Right cardiac atrium (tissue), 5 donors: ENCODE measurements around the gene GIMD1. TPM values are rescaled to one million over a fixed set of nuclear protein-coding genes. Genes with fewer than 3 reads are reported as not detected.

Source experiments
- ATAC-seq, 2 donors: fragments of 200-7000 bp; cut with Tn5 transposase; one replicate each; pipeline versions ENCODE4 v1.8.0 to v1.9.1; 2020; ENCODE audit warnings: moderate library complexity in 2 of 2, mild to moderate bottlenecking in 1 of 2
- DNase-seq, 3 donors: peaks; one replicate each; pipeline ENCODE4 v3.0.0-alpha.2; 2020
- H3K27ac ChIP-seq: one replicate; pipeline ENCODE4 v1.5.1; 2013; ENCODE audit warnings: mild to moderate bottlenecking, low read length, control low read depth, moderate library complexity
- H3K27me3 ChIP-seq: one replicate; pipeline ENCODE4 v1.6.1; 2013; ENCODE audit not compliant: control insufficient read depth, insufficient read depth
- H3K4me1 ChIP-seq: one replicate; pipeline ENCODE4 v1.6.1; 2013; ENCODE audit warnings: low read length; ENCODE audit not compliant: control insufficient read depth, insufficient read depth
- H3K4me3 ChIP-seq: one replicate; pipeline ENCODE4 v1.5.1; 2013; ENCODE audit warnings: low read length, control low read depth
- H3K9me3 ChIP-seq: one replicate; pipeline ENCODE4 v1.6.1; 2013; ENCODE audit warnings: low read length; ENCODE audit not compliant: control insufficient read depth
- WGBS: extraction: QIAGEN DNeasy Blood & Tissue Kit; methylation state at CpG from one replicate; pipeline ENCODE4 v1.1.7; 2013; 5-methylcytosine and 5-hydroxymethylcytosine counted together
- intact Hi-C, 4 donors: fragments of 100-400 bp; cut with DNase I; formaldehyde crosslinking; loops; one replicate each; pipeline versions ENCODE4 v1.11.0 to v1.14.0; 2022 to 2023
- polyA plus RNA-seq: library from polyadenylated mRNA; stranded (reverse); fragments of 200-250 nt; gene quantifications from one replicate; pipeline ENCODE4 v1.2.3, GENCODE V29; 2013
- total RNA-seq, 4 donors: library from RNA; stranded (reverse); fragmentation: NEBNext Ultra II Directional; extraction: Animal tissue kit (Norgen Biotek cat#: 25700); gene quantifications; one replicate each; pipeline ENCODE4 v1.2.1, GENCODE V29; 2021
- donor health status: healthy with polysubstance abuse.
- donor health status: DM: no; HTN: yes; CAD: no.
- donor health status: DM: no; HTN: no; CAD: no.
- donor health status: DM: no; HTN: yes; CAD: no; lungs with severe emphysema.
- donor health status: DM: yes; HTN: yes; CAD: no.

The GIMD1 gene
- total and polyA plus RNA-seq, 5 donors: not detected

GRCh38 chr4:106371161-106371560 lies 2.6 kb upstream of the GIMD1 start:
- ATAC-seq: no peak
- H3K4me1 ChIP-seq: no peaks in the 10 kb centered on the region
- H3K27ac ChIP-seq: no peak overlapping the region
- no peak overlapping the region for H3K4me3 ChIP-seq
- H3K9me3 ChIP-seq: no peaks in the 10 kb centered on the region
- no peak for DNase-seq
- intact Hi-C loops: loop anchor here in 1 of 4 donors (5.0 kb wide), 1 partner anchor 131 kb away; no protein-coding TSS in a partner anchor
- H3K27me3 ChIP-seq: no peaks in the 10 kb centered on the region

- no peak for DNase-seq
- no peak overlapping the region for H3K4me3 ChIP-seq
- intact Hi-C loops: loop anchor here in 1 of 4 donors (5.0 kb wide), 1 partner anchor 132 kb away; no protein-coding TSS in a partner anchor
- H3K27ac ChIP-seq: no peak overlapping the region
- WGBS: 55% methylated on average over 2 of the region's 2 CpGs
- no peaks in the 10 kb centered on the region for H3K27me3 ChIP-seq
- no peaks in the 10 kb centered on the region for H3K9me3 ChIP-seq
- no peak for ATAC-seq
- no peaks in the 10 kb centered on the region for H3K4me1 ChIP-seq
Observed at GRCh38 chr4:106370214-106370613, 1.6 kb upstream of the GIMD1 start.

GRCh38 chr4:106369456-106370060 lies 980 bp upstream of the GIMD1 start:
- DNase-seq: no peak
- no peak overlapping the region for H3K4me3 ChIP-seq
- ATAC-seq: no peak

GRCh38 chr4:106367072-106367471 lies 1.5 kb downstream of the GIMD1 start:
- WGBS: 94% methylated on average over 5 of the region's 5 CpGs
- H3K27me3 ChIP-seq: no peaks in the 10 kb centered on the region
- H3K4me3 ChIP-seq: no peak overlapping the region
- ATAC-seq (no peak), DNase-seq (no peak)
- intact Hi-C loops: loop anchor here in 1 of 4 donors (5.0 kb wide), 1 partner anchor 135 kb away; no protein-coding TSS in a partner anchor
- no peaks in the 10 kb centered on the region for H3K9me3 ChIP-seq
- no peak overlapping the region for H3K27ac ChIP-seq
- no peaks in the 10 kb centered on the region for H3K4me1 ChIP-seq

More at GRCh38 chr4:106369456-106370060, 980 bp upstream of the GIMD1 start:
- Histone ChIP-seq H3K4me1 (no peaks in the 10 kb centered on the region), H3K27me3 (no peaks in the 10 kb centered on the region), H3K9me3 (no peaks in the 10 kb centered on the region), H3K27ac (no peak overlapping the region)
- WGBS: 21% methylated on average over 6 of the region's 6 CpGs
- intact Hi-C loops: loop anchor here in 2 of 4 donors (5.0 kb wide), 1 partner anchor 133 kb away; no protein-coding TSS in a partner anchor

GRCh38 chr4:106366026-106366425 lies 2.6 kb downstream of the GIMD1 start:
- Histone ChIP-seq H3K4me3 (no peak overlapping the region), H3K4me1 (no peaks in the 10 kb centered on the region), H3K27ac (no peak overlapping the region), H3K9me3 (no peaks in the 10 kb centered on the region), H3K27me3 (no peaks in the 10 kb centered on the region)
- intact Hi-C loops: loop anchor here in 1 of 4 donors (5.0 kb wide), 1 partner anchor 136 kb away; no protein-coding TSS in a partner anchor
- ATAC-seq (no peak), DNase-seq (no peak)

- ATAC-seq (peak; percentile 88 to 96), DNase-seq (no peak)
- no peak overlapping the region for H3K27ac ChIP-seq
- no peaks in the 10 kb centered on the region for H3K9me3 ChIP-seq
- H3K27me3 ChIP-seq: no peaks in the 10 kb centered on the region
- WGBS: 61% methylated on average over 1 of the region's 1 CpG
- H3K4me1 ChIP-seq: no peaks in the 10 kb centered on the region
- no peak overlapping the region for H3K4me3 ChIP-seq
- intact Hi-C loops: loop anchor here in 1 of 4 donors (5.0 kb wide), 1 partner anchor 137 kb away; no protein-coding TSS in a partner anchor
Observed at GRCh38 chr4:106365613-106366012, 3.0 kb downstream of the GIMD1 start.

- Histone ChIP-seq H3K4me3 (no peak overlapping the region), H3K9me3 (no peaks in the 10 kb centered on the region), H3K27ac (no peak overlapping the region), H3K27me3 (no peaks in the 10 kb centered on the region), H3K4me1 (no peaks in the 10 kb centered on the region)
- ATAC-seq: no peak
- intact Hi-C loops: no loop called here
- no peak for DNase-seq
- 82% methylated on average over 1 of the region's 1 CpG for WGBS
Observed at GRCh38 chr4:106364282-106364681, 4.3 kb downstream of the GIMD1 start.

GRCh38 chr4:106362086-106362825 lies 6.3 kb downstream of the GIMD1 start:
- ATAC-seq (no peak), DNase-seq (no peak)
- intact Hi-C loops: no loop called here
- no peak overlapping the region for H3K27ac ChIP-seq
- no peaks in the 10 kb centered on the region for H3K4me1 ChIP-seq
- H3K9me3 ChIP-seq: no peaks in the 10 kb centered on the region
- H3K4me3 ChIP-seq: no peak overlapping the region
- H3K27me3 ChIP-seq: no peaks in the 10 kb centered on the region
- WGBS: 72% methylated on average over 3 of the region's 3 CpGs

GRCh38 chr4:106358899-106359298 lies 9.7 kb downstream of the GIMD1 start:
- no peak for DNase-seq
- intact Hi-C loops: no loop called here
- Histone ChIP-seq H3K4me1 (no peaks in the 10 kb centered on the region), H3K4me3 (no peak overlapping the region), H3K27ac (no peak overlapping the region), H3K27me3 (no peaks in the 10 kb centered on the region), H3K9me3 (no peaks in the 10 kb centered on the region)
- WGBS: 76% methylated on average over 1 of the region's 1 CpG
- no peak for ATAC-seq

- peak overlapping the region; percentile 35 for H3K4me3 ChIP-seq
- intact Hi-C loops: no loop called here
- no peak overlapping the region for H3K27ac ChIP-seq
- no peaks in the 10 kb centered on the region for H3K9me3 ChIP-seq
- H3K4me1 ChIP-seq: no peaks in the 10 kb centered on the region
- DNase-seq (peak in 2 of 3 donors; percentile 15 to 49), ATAC-seq (peak; percentile 50 to 69)
- H3K27me3 ChIP-seq: no peaks in the 10 kb centered on the region
- WGBS: 35% methylated on average over 4 of the region's 4 CpGs
Observed at GRCh38 chr4:106355193-106355592, 13.4 kb downstream of the GIMD1 start.

- no peak for ATAC-seq
- H3K4me3 ChIP-seq: no peak overlapping the region
- no peak for DNase-seq
- H3K27ac ChIP-seq: no peak overlapping the region
- intact Hi-C loops: no loop called here
- WGBS: 94% methylated on average over 1 of the region's 1 CpG
- no peaks in the 10 kb centered on the region for H3K27me3 ChIP-seq
- no peaks in the 10 kb centered on the region for H3K4me1 ChIP-seq
- H3K9me3 ChIP-seq: no peaks in the 10 kb centered on the region
Observed at GRCh38 chr4:106353786-106354185, 14.8 kb downstream of the GIMD1 start.
